KMS-11 (cell line): Measurements from ENCODE around the gene CCL14.

ENCODE experiments used
- H2AFZ ChIP-seq: fragments of 200-600 bp; sonication (generic); 2 replicates; pipeline ENCODE4 v1.6.1; 2016; ENCODE audit warnings: antibody characterized with exemption, mixed run types, low read depth
- H3K27ac ChIP-seq: fragments of 200-600 bp; sonication (generic); 2 replicates; pipeline ENCODE4 v1.6.1; 2016; ENCODE audit warnings: mild to moderate bottlenecking, mixed run types
- H3K27me3 ChIP-seq: fragments of 200-600 bp; sonication (generic); 2 replicates; pipeline ENCODE4 v1.6.1; 2017; ENCODE audit warnings: mild to moderate bottlenecking, low read depth, mixed run types, moderate library complexity; ENCODE audit not compliant: insufficient read depth
- H3K36me3 ChIP-seq: fragments of 200-600 bp; sonication (generic); 2 replicates; pipeline ENCODE4 v1.6.1; 2017; ENCODE audit warnings: mild to moderate bottlenecking, mixed run types; ENCODE audit not compliant: insufficient read depth
- H3K4me1 ChIP-seq: fragments of 200-600 bp; sonication (generic); 2 replicates; pipeline ENCODE4 v1.6.1; 2016; ENCODE audit warnings: mild to moderate bottlenecking, low read depth, mixed run types; ENCODE audit not compliant: poor library complexity, severe bottlenecking
- H3K4me2 ChIP-seq: fragments of 200-600 bp; sonication (generic); 2 replicates; pipeline ENCODE4 v1.7.0; 2016; ENCODE audit warnings: mild to moderate bottlenecking, mixed run types
- H3K4me3 ChIP-seq: fragments of 200-600 bp; sonication (generic); IDR thresholded peaks from 2 replicates; pipeline ENCODE4 v1.6.1; 2017; ENCODE audit warnings: low read depth, low read length, mixed read lengths; ENCODE audit not compliant: insufficient read depth
- H3K79me2 ChIP-seq: fragments of 200-600 bp; sonication (generic); 2 replicates; pipeline ENCODE4 v1.6.1; 2016; ENCODE audit warnings: low read depth, mixed run types; ENCODE audit not compliant: insufficient read depth
- H3K9ac ChIP-seq: fragments of 200-600 bp; sonication (generic); 2 replicates; pipeline ENCODE4 v1.6.1; 2016; ENCODE audit warnings: mild to moderate bottlenecking, mixed run types
- H4K20me1 ChIP-seq: fragments of 200-600 bp; sonication (generic); 2 replicates; pipeline ENCODE4 v1.6.1; 2016; ENCODE audit warnings: mild to moderate bottlenecking, mixed run types; ENCODE audit not compliant: insufficient read depth
- TF ChIP-seq, protein P1 (sequence below): fragments of 200-600 bp; sonication (generic); conservative IDR thresholded peaks from 2 replicates; pipeline ENCODE4 v1.6.1; 2017; ENCODE audit warnings: low read depth, mild to moderate bottlenecking, antibody characterized with exemption, low read length, moderate library complexity, mixed read lengths

Gene CCL14

GRCh38 chr17:35968520-35969054 is 17.9 kb downstream of the CCL14 start:
- no peak overlapping the region for H2AFZ ChIP-seq
- H3K4me1 ChIP-seq = peaks cover 4% of the 10 kb centered on the region
- H3K9ac ChIP-seq = no peak overlapping the region
- no peaks in the 10 kb centered on the region for H3K36me3 ChIP-seq
- no peak overlapping the region for H3K4me2 ChIP-seq
- H3K79me2 ChIP-seq = no peaks in the 10 kb centered on the region
- H3K27ac ChIP-seq = no peak overlapping the region
- no peak overlapping the region for H3K4me3 ChIP-seq
- no peaks in the 10 kb centered on the region for H4K20me1 ChIP-seq
- H3K27me3 ChIP-seq = no peaks in the 10 kb centered on the region
- TF ChIP-seq, protein P1, sequence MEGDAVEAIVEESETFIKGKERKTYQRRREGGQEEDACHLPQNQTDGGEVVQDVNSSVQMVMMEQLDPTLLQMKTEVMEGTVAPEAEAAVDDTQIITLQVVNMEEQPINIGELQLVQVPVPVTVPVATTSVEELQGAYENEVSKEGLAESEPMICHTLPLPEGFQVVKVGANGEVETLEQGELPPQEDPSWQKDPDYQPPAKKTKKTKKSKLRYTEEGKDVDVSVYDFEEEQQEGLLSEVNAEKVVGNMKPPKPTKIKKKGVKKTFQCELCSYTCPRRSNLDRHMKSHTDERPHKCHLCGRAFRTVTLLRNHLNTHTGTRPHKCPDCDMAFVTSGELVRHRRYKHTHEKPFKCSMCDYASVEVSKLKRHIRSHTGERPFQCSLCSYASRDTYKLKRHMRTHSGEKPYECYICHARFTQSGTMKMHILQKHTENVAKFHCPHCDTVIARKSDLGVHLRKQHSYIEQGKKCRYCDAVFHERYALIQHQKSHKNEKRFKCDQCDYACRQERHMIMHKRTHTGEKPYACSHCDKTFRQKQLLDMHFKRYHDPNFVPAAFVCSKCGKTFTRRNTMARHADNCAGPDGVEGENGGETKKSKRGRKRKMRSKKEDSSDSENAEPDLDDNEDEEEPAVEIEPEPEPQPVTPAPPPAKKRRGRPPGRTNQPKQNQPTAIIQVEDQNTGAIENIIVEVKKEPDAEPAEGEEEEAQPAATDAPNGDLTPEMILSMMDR = no peak

DNA sequence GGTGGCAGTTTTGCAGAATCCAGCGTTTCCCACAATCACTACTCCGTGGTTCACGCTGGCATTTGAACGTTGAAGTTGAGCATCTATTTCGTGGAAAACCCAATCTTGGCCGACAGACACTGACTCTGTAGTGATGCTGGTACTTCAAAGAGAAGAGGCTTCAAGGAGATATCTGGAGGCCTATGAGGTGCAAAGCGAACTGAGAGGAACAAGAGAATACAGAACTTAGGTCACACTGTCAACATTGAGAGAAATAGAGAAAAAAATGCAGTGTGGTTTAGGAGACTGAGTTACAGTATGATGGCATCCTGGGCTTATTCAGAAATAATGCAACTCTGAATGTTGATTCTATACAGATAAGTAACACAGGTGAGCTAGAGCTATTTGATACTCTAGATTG is 21.3 kb downstream of the CCL14 start:
- H3K36me3 ChIP-seq = no peaks in the 10 kb centered on the region
- H3K27ac ChIP-seq = no peak overlapping the region
- no peak overlapping the region for H3K9ac ChIP-seq
- H2AFZ ChIP-seq = no peak overlapping the region
- no peak overlapping the region for H3K4me3 ChIP-seq
- no peaks in the 10 kb centered on the region for H3K27me3 ChIP-seq
- H4K20me1 ChIP-seq = no peaks in the 10 kb centered on the region
- H3K4me2 ChIP-seq = no peak overlapping the region
- peaks cover 4% of the 10 kb centered on the region for H3K4me1 ChIP-seq
- TF ChIP-seq, protein P1 = no peak
- H3K79me2 ChIP-seq = no peaks in the 10 kb centered on the region

DNA sequence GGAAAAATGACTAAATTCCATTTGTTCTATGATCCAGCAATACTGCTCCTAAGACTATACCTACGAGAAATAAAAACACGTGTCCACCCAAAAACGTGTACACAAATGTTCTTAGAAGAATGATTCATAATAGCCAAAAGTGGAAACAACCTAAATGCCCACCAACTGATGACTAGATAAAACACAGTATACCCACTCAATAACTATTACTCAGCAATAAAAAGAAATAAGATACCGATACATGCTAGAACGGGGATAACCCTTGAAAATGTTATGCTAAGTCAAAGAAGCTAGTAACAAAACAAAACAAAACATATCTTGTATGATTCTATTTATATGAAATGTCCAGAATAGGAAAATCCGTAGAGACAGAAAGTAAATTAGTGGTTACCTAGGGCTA is 22.9 kb downstream of the CCL14 start:
- Histone ChIP-seq H3K4me1 (no peaks in the 10 kb centered on the region), H3K27ac (no peak overlapping the region), H3K79me2 (no peaks in the 10 kb centered on the region), H3K4me2 (no peak overlapping the region), H3K36me3 (no peaks in the 10 kb centered on the region), H3K9ac (no peak overlapping the region), H3K27me3 (no peaks in the 10 kb centered on the region), H4K20me1 (no peaks in the 10 kb centered on the region), H2AFZ (no peak overlapping the region), H3K4me3 (no peak overlapping the region)
- TF ChIP-seq, protein P1 = no peak

- TF ChIP-seq, protein P1 = no peak
- H3K27me3 ChIP-seq = no peaks in the 10 kb centered on the region
- H3K79me2 ChIP-seq = no peaks in the 10 kb centered on the region
- no peaks in the 10 kb centered on the region for H3K4me1 ChIP-seq
- no peak overlapping the region for H3K4me2 ChIP-seq
- H3K27ac ChIP-seq = no peak overlapping the region
- H3K9ac ChIP-seq = no peak overlapping the region
- H2AFZ ChIP-seq = no peak overlapping the region
- H3K36me3 ChIP-seq = no peaks in the 10 kb centered on the region
- H4K20me1 ChIP-seq = no peaks in the 10 kb centered on the region
- no peak overlapping the region for H3K4me3 ChIP-seq
Measured at GRCh38 chr17:35953720-35954119, 32.8 kb downstream of the CCL14 start.

DNA sequence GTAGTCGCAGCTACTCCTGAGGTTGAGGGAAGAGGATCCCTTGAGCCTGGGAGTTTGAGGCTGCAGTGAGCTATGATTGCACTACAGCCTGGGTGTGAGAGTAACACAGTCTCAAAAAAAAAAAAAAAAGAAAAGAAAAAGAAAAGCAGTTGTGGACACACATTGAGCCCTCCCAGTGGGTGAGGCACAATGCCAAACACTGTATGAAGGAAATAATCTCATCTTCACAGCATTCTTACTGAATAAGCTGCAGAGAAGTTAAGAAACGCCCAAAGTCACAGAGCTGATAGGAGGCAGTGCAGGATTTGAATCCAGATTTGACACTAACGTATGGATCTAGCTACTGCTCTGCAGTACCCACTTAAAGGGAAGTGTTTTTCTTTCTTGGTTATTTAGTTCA is 37.1 kb downstream of the CCL14 start:
- H3K9ac ChIP-seq = no peak overlapping the region
- no peaks in the 10 kb centered on the region for H3K79me2 ChIP-seq
- H3K4me1 ChIP-seq = peaks cover 8% of the 10 kb centered on the region
- no peak overlapping the region for H3K4me2 ChIP-seq
- TF ChIP-seq, protein P1 = no peak
- H4K20me1 ChIP-seq = no peaks in the 10 kb centered on the region
- H3K36me3 ChIP-seq = no peaks in the 10 kb centered on the region
- no peak overlapping the region for H3K4me3 ChIP-seq
- no peak overlapping the region for H3K27ac ChIP-seq
- H3K27me3 ChIP-seq = no peaks in the 10 kb centered on the region
- H2AFZ ChIP-seq = no peak overlapping the region
